Left kidney (tissue), 2 donors: ENCODE results near the gene HNRNPUL1. TPM values are rescaled to one million over a fixed set of nuclear protein-coding genes. Genes with fewer than 3 reads are reported as not detected.
"Not testable (repeated sequence)": the region's sequence is repeated elsewhere in the genome, so short reads cannot be mapped to it uniquely, and the experiment has no call there.

Experiments
- DNase-seq: peaks from one replicate; pipeline ENCODE4 v3.0.0-alpha.2; 2013
- polyA plus RNA-seq: library from polyadenylated mRNA; unstranded; fragments of 120-200 nt; gene quantifications from one replicate; pipeline ENCODE4 v1.2.1, GENCODE V29; 2013; ENCODE audit not compliant: insufficient read length

Gene HNRNPUL1
- polyA plus RNA-seq, 1 donor = 214 TPM

DNA sequence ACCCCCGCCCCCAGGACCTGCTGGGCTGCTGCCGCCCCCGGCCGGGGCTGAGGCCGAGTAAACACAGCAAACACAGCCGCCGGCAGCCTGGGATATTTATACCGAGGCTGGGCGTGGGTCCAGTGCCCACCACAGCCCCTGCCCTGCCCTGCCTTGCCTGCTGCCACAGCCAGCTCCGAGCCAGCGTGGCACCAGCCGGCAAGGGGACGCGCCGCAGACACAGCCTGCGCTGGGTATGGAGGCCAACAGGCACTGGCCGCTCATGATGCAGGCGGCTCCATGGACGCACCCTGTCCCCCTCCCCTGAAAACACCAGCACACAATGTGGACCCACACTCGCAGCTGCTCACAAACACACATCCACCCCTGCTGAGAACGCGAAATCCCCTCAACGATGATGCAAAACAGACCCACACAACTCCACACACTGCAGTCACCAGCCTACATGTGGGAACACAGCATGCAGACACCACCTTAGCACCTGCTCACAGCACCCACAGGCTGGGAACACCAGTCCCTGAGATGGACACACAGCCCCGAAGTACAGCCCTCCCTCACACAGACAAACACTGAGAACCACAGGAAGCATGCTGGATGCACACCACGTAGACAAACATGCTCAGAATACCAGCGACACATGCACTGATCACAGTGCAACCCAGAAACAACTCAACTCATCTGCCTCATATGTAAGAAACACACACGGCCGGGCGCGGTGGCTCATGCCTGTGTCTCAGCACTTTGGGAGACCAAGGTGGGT, 62.0 kb downstream of the HNRNPUL1 start:
- no peak for DNase-seq

DNA sequence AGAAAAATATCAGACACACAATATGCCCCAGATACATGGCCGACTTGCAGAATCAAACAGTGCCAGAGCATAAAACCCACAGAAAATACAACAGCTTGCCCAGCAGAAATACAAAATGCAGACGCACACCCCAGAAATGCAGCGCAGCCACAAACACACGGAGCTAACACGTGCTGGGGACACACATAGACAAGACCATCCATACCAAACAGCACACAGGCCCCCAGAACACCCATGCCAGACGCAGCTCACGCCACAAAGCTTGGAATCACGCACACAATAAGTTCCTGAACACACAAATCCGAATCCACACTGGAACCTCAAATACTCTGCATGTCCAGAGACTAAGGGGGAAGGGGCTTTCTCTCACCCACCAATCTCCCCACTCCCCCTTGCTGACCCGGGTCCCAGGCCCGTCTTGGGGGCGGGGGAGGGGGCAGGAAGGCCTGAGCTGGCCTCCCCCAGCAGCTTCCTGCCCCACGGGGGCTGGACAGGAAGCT, 63.0 kb downstream of the HNRNPUL1 start:
- DNase-seq = no peak

DNA sequence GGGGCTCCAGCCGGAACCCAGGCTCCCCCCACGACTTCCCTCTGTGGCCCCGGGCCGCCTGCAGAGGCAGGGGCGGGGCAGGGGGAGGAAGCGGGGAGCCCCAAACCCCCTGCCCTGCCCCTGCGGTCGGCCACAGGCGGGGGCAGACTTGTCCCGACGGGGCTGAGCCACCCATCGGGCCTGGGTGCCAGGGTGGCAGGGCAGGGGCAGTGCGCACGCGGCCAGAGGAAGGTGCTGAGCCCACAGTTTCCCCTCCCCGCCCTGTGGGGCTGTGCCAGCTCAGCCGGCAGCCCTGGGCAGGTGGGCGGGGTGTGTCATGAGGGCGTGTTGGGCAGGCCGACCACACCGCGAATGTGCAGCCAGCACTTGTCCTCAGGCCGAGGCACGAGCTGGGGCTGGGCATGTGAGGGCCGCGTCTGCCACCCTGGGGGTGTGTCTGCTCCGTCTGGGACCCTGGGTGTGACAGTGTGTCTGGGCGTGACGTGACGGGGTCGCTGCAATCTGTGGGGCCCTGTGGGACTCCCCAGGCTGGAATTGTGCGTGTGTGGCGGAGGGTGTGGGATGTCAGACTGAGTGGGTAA, 63.5 kb downstream of the HNRNPUL1 start:
- DNase-seq = no peak

DNA sequence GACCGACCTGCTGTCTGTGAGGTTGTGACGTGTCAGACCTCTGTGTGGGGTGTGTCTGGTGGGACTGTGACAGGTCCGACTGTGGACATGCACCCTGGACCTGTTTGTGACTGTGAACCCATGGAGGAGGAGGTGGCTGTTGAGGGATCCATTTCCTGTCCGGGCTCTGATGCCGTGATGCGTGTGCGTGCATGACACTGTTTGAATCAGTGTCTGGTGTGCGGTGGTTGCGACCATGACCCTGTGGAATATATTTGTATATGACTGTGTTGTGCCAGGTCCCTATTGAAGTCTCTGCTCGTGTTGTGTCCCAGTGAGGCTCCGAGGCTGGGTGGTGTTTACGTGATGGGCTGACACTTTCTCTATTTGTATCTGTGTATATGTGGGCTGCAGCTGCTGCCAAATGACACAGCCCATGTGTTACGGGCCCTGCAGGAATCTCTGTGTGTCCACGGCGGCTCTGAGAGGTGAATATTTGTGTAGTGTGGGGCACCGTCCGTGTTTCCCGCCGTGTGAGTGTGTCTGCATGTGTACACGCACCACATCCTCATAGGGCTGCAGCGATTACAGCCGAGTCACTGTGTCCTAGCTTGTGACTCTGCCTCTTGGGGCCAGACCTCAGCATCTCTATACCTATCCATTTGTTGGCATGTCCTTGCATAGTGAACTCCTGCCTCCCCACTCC, 64.1 kb downstream of the HNRNPUL1 start:
- DNase-seq = no peak

DNA sequence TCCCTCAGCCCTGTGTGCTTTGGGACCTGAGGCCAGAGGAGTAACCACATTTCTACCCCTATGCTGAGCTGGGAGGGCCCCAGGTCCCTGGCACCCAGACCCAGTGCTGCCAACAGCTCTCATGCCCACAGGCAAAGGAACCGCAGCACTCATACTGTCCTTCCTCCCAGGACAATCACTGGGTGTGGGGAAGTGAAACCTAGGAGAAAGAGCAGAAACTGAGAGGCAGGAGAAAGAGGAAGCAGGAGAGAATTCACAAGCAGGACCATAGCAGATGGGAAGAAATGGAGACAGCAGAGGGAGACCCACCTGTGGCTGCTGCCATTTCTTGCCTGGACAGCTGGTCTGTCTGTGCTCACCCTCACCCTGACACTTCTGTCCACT, 64.7 kb downstream of the HNRNPUL1 start:
- no peak for DNase-seq

DNA sequence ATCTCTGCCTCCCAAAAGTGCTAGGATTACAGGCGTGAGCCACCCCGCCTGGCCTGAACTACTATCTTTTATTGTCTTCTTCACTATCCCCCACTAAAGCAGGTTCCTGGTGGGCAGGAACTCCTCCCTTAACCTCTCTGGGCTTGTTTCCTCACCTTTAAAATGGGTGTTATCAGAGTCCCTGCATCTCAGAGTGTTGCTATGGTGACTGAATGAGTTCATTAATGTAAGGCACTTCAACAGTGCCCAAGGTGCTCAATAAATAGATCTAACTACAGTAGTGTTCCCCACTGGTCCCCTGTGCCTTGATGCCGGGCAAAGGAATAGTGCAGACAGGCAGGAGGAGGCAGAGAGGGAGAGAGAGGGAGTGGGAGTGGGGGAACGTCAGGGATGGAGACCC, 66.3 kb downstream of the HNRNPUL1 start:
- no peak for DNase-seq

DNA sequence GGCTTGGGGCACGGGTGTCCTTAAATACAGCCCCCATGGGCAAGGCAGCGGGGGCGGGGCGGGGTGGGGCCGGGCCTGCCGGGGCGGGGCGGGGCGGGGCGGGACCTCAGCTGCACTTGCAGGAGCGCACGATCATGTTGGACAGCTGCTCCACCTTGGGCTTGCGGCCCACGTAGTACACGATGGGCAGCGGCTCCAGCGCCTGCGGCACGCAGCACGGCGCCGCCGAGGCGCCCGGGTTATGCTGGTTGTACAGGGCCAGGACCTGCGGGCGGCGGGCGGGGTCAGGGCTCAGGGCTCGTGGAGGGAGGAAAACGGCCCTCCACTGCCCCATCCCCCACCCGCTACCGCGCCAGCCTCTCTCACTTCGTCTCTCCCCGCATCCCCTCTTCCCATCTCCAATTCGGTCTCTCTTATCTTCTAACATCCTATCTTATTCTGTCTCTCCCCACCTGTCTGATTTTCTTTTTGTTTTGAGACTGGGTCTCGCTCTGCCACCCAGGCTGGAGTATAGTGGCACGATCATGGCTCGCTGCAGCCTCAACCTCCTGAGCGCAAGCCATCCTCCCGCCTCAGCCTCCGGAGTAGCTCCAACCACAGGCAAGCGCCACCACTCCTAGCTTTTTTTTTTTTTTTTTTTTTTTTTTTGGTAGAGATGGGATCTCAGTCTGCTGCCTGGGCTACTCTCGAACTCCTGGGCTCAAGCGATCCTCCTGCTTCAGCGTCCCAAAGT, 66.9 kb downstream of the HNRNPUL1 start:
- DNase-seq = no peak

DNA sequence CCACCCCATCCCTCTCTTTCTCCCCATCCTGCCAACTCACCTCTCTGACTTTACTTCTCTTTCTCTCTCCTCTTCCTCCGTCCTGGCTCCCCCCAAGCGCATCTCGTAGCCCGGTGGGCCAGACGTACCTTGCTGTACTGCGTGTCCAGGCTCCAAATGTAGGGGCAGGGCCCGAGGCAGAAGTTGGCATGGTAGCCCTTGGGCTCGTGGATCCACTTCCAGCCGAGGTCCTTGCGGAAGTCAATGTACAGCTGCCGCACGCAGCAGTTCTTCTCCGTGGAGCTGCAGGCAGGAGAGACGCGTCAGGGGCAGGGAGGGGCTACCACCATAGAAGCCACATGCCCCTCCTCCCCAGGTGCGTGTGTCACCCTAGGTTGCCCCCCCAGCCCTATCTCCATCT, 67.8 kb downstream of the HNRNPUL1 start:
- no peak for DNase-seq

DNA sequence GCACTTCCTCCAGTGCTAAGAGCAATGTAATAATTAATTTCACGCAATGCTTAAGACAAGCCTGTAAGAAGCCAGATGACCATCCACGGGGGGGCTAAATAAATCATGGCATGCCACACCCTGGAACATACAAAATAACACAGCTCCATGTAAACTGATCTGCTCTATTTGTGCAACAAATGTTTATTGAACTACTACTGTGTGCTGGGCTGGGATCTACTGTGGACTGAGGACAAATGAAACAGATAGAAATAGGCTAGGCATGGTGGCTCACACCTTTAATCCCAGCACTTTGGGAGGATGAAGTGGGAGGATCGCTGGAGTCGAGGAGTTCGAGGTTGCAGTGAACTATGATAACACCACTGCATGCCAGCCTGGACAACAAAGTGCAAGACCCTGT, 68.3 kb downstream of the HNRNPUL1 start:
- no peak for DNase-seq

DNA sequence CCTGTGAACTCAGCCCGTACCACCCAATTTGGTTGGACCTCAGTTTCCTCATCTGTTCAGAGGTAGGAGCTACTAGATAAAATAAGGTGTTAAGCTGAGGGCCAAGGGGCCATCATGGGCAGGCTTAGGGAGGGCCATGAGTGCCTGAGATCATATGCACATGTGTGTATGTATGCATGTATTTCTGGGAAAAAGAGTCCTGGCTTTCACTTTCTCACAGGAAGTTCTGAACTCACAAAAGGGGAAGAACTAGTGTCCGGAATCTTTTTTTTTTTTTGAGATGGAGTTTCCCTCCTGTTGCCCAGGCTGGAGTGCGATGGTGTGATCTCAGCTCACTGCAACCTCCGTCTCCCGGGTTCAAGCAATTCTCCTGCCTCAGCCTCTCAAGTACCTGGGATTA, 70.6 kb downstream of the HNRNPUL1 start:
- no peak for DNase-seq

DNA sequence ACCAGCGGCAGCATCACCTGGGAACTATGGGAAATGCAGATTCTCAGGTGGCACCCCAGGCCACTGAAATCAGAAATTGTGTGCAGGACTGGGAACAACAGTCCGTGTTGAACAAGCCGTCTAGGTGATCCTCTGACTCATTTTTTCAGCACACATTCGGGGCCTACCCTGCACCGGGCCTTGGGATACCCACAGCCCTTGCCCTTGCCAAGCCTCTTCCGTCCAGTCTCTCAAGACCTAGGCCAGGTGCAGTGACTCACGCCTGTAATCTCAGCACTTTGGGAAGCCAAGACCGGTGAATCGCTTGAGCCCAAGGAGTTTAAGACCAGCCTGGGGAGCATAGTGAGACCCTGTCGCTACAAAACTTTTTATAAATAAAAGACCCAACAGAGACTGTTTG, 71.3 kb downstream of the HNRNPUL1 start:
- DNase-seq = no peak

DNA sequence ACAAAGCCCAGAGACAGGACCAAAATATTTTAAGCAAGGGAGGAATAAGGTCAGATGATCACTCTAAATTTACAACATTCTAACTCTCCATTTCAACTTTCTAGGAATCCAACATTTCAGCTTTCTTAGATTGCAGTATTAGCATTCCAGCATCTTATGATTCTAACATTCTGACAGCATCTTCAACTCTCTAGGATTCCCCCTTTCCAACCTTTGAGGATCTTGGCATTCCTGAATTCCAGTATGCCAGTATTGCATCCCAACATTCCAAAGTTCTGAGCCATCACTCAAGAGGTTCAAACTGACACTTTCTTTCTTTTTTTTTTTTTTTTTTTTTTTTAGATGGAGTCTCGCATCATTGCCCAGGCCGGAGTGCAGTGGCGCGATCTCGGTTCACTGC, 75.8 kb downstream of the HNRNPUL1 start:
- DNase-seq = no peak

DNA sequence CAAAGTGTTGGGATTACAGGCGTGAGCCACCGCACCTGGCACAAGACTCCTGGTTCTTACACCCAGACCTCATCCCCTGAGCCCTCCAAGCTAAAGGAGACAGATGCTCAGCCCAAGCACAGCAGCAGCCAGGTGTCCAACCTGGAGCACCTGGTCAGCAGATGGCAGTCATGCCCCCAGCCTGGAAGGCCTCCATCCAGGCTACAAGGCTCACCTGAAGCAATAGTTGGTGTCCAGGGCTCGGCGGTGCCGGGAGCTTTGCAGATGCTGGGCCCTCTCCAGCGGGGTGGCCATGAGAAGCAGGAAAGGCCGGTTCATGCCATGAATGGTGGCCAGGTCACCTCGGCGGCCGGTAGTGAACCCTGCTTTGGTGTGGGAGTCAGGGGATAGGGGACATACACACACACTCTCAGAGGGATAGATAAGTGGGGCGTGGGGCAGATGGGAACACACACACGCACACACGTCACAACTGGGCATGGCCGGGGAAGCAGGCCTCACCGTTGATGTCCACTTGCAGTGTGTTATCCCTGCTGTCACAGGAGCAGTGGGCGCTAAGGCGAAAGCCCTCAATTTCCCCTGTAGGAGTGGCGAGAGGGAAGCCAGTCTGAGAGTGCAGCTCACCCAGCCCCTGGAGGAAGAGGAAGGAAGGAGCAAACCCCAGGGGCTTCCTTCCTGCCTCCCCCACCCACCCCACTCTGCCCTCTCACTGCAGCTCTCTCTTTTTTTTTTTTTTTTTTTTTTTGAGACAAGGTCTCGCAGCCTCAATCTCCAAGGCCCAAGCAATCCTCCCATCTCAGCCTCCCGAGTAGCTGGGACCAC, 77.7 kb downstream of the HNRNPUL1 start:
- no peak for DNase-seq

DNA sequence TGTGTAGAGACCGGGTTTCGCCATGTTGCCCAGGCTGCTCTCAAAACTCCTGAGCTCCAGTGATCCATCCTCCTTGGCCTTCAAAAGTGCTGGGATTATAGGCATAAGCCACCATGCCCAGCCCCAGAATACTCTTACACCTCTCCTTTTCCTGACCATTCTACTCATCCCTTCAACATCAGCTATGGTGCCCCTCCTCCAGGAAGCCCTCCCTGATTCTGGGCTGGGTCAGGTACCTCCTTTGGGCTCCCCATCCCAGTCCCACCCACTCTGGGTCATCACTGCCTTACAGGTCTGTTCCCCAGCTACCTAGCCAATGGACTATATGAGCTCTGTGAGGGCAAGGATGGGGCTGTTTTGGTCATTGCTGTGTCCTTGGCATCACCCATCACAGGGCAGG, 80.0 kb downstream of the HNRNPUL1 start:
- no peak for DNase-seq

DNA sequence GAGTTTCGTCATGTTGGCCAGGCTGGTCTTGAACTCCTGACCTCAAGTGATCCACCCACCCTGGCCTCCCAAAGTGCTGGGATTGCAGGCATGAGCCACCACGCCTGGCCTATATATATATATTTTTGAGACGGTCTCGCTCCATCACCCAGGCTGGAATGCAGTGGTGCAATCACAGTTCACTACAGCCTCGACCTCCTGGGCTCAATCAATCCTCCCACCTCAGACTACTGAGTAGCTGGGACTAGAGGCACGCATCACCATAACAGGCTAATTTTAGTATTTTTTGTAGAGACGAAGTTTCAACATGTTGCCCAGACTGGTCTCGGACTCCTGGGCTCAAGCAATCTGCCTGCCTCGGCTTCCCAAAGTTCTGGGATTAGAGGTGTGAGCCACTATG, 82.7 kb downstream of the HNRNPUL1 start:
- DNase-seq = not testable (repeated sequence)

DNA sequence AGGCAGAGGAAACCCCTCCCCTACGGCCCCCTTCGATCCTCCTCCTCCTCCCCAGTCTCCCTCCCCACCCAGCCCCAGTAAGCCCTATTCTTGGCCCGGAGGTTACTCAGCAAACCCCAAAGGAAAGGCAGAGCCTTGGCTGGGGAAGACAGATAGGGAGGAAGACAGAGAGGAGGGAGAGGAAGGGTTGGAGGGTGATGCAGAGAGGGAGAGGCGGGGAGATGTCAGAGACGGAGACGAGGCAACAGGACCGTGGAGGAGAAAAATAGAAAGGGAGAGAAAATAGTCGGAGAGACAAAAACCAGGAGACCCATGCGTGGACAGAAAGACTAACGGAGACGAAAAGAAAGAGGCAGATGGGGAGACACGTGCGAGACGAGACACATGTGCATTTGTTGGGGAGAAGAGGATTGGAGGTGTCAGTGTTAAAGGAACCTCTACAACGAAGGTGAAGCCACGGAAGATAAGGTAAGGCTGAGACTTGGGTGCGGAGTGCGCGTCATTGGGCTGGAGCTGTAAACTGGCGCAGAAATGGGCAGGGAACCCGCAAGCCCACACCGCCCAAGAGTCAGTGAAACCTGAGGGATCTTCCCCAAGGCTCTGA, 86.7 kb downstream of the HNRNPUL1 start:
- DNase-seq = no peak

DNA sequence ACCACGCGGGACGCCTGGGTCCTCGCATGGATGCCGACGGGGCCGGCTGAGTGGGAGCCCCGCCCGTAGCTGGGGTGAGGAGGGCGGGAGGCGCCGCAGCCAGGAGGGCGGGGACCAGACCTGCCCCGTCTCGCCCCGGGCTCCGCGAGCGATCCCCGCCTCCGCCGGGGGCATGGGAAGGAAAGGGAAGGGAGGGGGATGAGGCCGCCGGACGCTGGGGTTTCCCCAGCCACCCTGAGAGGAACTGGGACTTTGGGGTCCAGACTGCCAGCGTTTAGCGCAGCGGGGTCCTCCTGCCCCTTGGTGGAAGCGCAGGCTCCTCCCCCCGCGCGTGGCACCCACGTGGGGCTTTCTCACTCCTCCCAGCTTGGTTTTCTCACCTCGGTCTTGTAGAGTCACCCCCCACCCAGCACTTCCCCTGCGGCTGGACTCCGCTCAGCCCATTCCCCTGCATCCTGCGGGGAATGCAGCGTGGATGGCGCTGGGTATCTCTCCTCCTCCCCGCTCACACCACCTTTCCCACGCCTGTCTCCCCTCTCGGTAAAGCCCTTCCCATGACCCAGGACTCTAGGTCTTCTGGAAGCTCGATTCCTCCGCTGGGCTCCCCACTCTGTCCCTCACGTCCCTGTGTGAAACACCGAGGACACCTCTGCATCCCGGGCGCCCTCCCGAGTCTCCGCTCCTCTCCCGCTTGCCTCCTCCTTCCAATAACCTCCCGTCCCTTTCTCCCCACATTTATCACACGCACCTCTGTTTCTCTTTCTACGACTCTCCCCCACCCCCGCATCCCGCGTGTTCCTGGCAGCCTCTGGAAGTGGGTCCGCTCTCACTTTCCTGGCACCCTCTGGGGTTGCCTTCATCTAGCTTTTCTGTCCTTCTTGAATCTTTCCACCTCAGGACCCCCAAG, 87.4 kb downstream of the HNRNPUL1 start:
- no peak for DNase-seq

DNA sequence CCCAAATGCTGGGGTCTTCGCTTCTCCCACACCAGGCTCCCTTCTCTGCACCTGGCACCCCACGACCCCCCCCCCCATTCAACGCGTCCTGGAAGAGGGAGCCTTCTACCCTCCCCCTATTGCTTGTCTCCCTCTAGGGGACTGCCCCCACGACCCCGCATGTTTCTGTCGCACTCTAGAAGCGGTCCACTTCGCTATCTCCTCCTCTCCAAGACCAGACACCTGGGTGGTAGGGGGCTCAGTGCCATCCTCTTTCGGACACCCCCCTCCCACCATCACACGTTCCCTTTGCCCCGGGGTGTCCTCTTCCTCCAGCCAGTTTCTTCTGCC, 88.1 kb downstream of the HNRNPUL1 start:
- no peak for DNase-seq

DNA sequence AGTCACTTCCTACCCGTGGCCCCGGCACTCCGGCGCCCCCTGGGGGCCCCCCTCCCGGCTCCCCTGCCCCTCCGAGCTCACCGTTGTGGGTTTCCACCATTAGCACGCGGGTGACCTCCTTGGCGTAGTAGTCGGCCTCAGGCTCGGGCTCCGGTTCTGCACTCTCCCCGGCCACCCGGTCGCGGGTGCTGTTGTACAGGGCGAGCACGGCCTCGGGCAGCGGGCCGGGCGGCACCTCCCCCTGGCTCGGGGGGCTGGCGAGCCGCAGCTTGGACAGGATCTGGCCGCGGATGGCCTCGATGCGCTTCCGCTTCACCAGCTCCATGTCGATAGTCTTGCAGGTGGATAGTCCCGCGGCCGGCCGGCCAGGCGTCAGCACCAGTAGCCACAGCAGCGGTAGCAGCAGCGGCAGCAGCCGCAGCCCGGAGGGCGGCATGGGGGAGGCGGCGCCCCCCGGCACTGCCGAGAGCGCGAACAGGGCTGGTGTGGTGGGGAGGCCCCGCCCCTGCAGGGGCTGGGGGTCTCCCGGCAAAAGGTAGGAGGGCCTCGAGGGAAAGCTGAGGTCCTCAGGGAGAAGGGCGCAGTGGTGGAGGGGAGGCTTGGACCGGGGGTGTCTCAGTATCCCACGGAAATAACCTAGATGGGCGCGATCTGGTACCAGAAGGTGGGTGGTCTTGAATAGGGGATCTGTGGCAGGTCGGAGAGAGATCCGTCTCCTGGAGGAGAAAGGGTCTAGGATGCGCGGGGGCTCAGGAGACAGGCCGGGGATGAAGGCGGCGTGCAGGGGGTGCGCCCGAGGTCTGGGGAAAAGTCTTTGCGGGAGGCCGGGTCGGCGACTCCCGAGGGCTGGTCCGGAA, 88.7 kb downstream of the HNRNPUL1 start:
- no peak for DNase-seq
